Calu3 (cell line): Measurements from ENCODE around the gene KAZN. TPM values are rescaled to one million over a fixed set of nuclear protein-coding genes. Genes with fewer than 3 reads are reported as not detected.

Experiments
- BruUV-seq: library from RNA; stranded (reverse); fragments of 400-500 nt; replicated peaks from 2 replicates; lab custom pipeline; 2021; lab: Mats Ljungman, UMichigan
- CTCF ChIA-PET: fragments of 300-600 bp; sonication (Branson Sonifier 250); formaldehyde crosslinking; loops from one replicate; lab custom pipeline; 2022; ENCODE audit warnings: antibody characterized with exemption; lab: Charles Lee
- DNase-seq: peaks from one replicate; pipeline ENCODE4 v3.0.0; 2022
- H3K27ac Mint-ChIP-seq: one replicate; pipeline ENCODE4 v1.8.0; 2022; ENCODE audit warnings: mixed read lengths; ENCODE audit not compliant: unreplicated experiment
- H3K27me3 Mint-ChIP-seq: one replicate; pipeline ENCODE4 v1.8.0; 2022; ENCODE audit warnings: mixed read lengths; ENCODE audit not compliant: unreplicated experiment
- H3K36me3 Mint-ChIP-seq: one replicate; pipeline ENCODE4 v1.8.0; 2022; ENCODE audit warnings: mild to moderate bottlenecking, moderate library complexity, mixed read lengths; ENCODE audit not compliant: insufficient read depth, unreplicated experiment
- H3K4me1 Mint-ChIP-seq: one replicate; pipeline ENCODE4 v1.8.0; 2022; ENCODE audit warnings: mild to moderate bottlenecking, low read depth, mixed read lengths; ENCODE audit not compliant: unreplicated experiment
- H3K4me3 Mint-ChIP-seq: one replicate; pipeline ENCODE4 v1.8.0; 2022; ENCODE audit warnings: mild to moderate bottlenecking, low read depth, moderate library complexity, mixed read lengths; ENCODE audit not compliant: unreplicated experiment
- H3K9me3 Mint-ChIP-seq: one replicate; pipeline ENCODE4 v1.8.0; 2022; ENCODE audit warnings: low read depth, mixed read lengths; ENCODE audit not compliant: unreplicated experiment
- CTCF ChIP-seq: fragments of 200-600 bp; IDR thresholded peaks from one replicate; pipeline ENCODE4 v1.8.0; 2022; ENCODE audit warnings: antibody characterized with exemption; ENCODE audit not compliant: unreplicated experiment
- intact Hi-C: fragments of 100-400 bp; cut with micrococcal nuclease; formaldehyde crosslinking; loops from one replicate; pipeline ENCODE4 v1.10.0; 2022; ENCODE audit not compliant: unreplicated experiment
- total RNA-seq: library from RNA; stranded (reverse); gene quantifications from 2 replicates; pipeline ENCODE4 v1.2.3, GENCODE V29; 2022

The KAZN gene
- total RNA-seq, 1 experiment from 2014 or later: 3.6 TPM

- intact Hi-C loops: no loop called here
- CTCF ChIA-PET: no interaction called here
- DNase-seq: no peak
- no TSS peak for BruUV-seq
- Mint-ChIP-seq H3K36me3 (no peaks in the 10 kb centered on the region), H3K9me3 (peaks cover 9% of the 10 kb centered on the region), H3K27me3 (peaks cover 44% of the 10 kb centered on the region), H3K27ac (no peak overlapping the region), H3K4me3 (no peak overlapping the region), H3K4me1 (no peaks in the 10 kb centered on the region)
- no peak for TF ChIP-seq CTCF
Observed at GRCh38 chr1:14715802-14716201, 117.3 kb downstream of the KAZN start.

- DNase-seq: no peak
- no peak overlapping the region for H3K4me3 Mint-ChIP-seq
- no peak overlapping the region for H3K27ac Mint-ChIP-seq
- H3K36me3 Mint-ChIP-seq: no peaks in the 10 kb centered on the region
- intact Hi-C loops: no loop called here
- CTCF ChIA-PET: no interaction called here
- H3K27me3 Mint-ChIP-seq: peaks cover 37% of the 10 kb centered on the region
- TF ChIP-seq CTCF: no peak
- no TSS peak for BruUV-seq
- H3K9me3 Mint-ChIP-seq: peaks cover 10% of the 10 kb centered on the region
- no peaks in the 10 kb centered on the region for H3K4me1 Mint-ChIP-seq
Observed at GRCh38 chr1:14716474-14716873, 118.0 kb downstream of the KAZN start.

- CTCF ChIA-PET: no interaction called here
- H3K4me1 Mint-ChIP-seq: no peaks in the 10 kb centered on the region
Observed at GRCh38 chr1:14718476-14718875, 120.0 kb downstream of the KAZN start.

GRCh38 chr1:14723401-14723800 is 124.9 kb downstream of the KAZN start:
- BruUV-seq: no TSS peak
- CTCF ChIA-PET: interaction anchor here (0.7 kb wide), 1 partner anchor 74 kb away, joined by 3 read pairs; no protein-coding TSS in a partner anchor
- H3K9me3 Mint-ChIP-seq: peaks cover 10% of the 10 kb centered on the region
- no peak for TF ChIP-seq CTCF
- intact Hi-C loops: no loop called here
- no peak overlapping the region for H3K4me3 Mint-ChIP-seq
- H3K4me1 Mint-ChIP-seq: peaks cover 7% of the 10 kb centered on the region
- H3K27me3 Mint-ChIP-seq: peaks cover 27% of the 10 kb centered on the region
- H3K36me3 Mint-ChIP-seq: no peaks in the 10 kb centered on the region
- H3K27ac Mint-ChIP-seq: no peak overlapping the region
- DNase-seq: no peak

More at GRCh38 chr1:14718476-14718875, 120.0 kb downstream of the KAZN start:
- TF ChIP-seq CTCF: no peak
- intact Hi-C loops: no loop called here
- peaks cover 10% of the 10 kb centered on the region for H3K9me3 Mint-ChIP-seq
- H3K36me3 Mint-ChIP-seq: no peaks in the 10 kb centered on the region
- H3K4me3 Mint-ChIP-seq: no peak overlapping the region
- no peak for DNase-seq
- no peak overlapping the region for H3K27ac Mint-ChIP-seq
- H3K27me3 Mint-ChIP-seq: peaks cover 17% of the 10 kb centered on the region
- no TSS peak for BruUV-seq
